Stimulated activated CD4-positive, alpha-beta T cell treated with anti-CD3 and anti-CD28 coated beads, Interleukin-2, amount 100 ng/mL, for 48 hours (primary cell): Measurements from ENCODE around the gene CTDSP2.

Source experiments
- DNase-seq, 2 donors: peaks; one replicate each; pipeline ENCODE4 v3.0.0-alpha.2; 2020

The CTDSP2 gene

GRCh38 chr12:57813111-57813970 lies 33.2 kb downstream of the CTDSP2 start:
- no peak for DNase-seq

DNA sequence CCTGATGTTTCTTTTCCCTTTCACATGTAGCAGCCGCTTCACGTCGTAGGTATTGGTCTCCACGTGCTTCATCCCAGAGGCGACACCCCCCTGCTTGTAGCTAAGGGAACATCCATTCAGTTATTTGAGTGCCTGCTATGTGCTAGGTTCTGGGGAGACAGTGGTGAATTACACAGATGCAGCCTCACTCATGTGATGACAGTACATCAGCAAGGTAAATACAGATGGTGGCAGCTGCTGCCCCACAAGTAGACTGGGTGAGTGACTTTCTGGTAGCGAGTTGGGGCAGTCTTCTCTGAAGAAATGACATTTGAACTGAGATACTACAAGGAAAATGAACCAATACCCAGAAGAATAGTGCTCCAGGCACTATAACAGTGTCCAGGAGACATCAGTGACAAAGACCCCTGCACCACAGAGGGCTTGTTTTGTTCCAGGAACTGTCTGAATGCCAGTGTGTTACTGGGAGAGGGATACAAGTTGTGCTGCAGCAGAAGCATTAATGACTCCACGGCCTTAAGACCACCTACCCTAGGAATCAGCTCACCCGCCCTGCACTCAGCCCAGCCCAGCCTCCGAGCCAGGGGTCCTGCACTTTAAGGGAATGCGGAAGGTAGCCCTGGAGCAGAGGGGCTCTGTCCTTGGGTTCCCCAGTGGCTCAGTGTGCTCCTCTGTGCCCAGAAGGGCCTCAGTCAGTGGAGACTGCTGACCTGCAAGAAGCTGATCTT lies 35.3 kb downstream of the CTDSP2 start:
- DNase-seq = no peak

- no peak for DNase-seq
Measured at GRCh38 chr12:57810450-57810849, 36.1 kb downstream of the CTDSP2 start.

GRCh38 chr12:57809425-57809824 lies 37.1 kb downstream of the CTDSP2 start:
- no peak for DNase-seq

GRCh38 chr12:57808351-57808750 lies 38.2 kb downstream of the CTDSP2 start:
- no peak for DNase-seq

DNA sequence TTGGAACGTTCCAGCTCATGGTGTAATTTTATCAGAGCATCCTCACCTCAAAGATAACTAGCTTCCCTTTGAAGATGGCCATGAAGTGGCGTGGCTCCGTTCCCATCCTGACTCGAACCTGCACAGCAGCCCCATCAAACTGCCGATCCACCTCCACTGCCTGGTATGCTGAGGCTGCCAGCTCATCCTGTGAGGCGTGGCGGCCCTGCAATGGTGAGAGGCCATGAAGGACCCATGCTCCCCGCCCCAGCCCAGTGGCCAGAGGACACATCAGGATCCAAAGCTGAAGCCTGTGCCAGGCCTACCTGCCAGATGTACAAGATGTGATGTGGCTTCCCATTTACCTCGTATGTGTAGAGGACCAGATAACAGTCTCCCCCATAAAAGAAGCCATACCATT lies 39.2 kb downstream of the CTDSP2 start:
- no peak for DNase-seq

DNA sequence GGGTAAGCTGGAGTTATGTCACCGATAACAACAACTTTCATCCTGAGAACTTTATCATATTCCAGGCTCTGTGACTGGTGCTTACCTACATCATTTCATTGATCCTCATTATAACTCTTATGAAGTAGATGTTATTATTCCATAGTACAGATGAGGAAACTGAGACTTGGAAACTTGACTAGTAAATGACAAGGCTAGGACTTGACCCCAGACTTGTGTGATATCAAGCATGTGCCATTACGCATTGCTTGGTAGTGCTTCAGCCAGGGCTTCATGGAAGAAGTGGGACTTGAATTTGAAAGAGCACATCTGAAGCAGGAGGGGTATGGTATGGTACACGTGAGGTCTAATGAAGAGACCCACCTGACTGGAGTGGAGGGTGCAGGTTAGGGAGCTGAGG lies 39.9 kb downstream of the CTDSP2 start:
- DNase-seq = no peak

GRCh38 chr12:57803319-57803893 lies 43.1 kb downstream of the CTDSP2 start:
- DNase-seq = peak; percentile 8 to 13

GRCh38 chr12:57802607-57803006 lies 43.9 kb downstream of the CTDSP2 start:
- DNase-seq = no peak

DNA sequence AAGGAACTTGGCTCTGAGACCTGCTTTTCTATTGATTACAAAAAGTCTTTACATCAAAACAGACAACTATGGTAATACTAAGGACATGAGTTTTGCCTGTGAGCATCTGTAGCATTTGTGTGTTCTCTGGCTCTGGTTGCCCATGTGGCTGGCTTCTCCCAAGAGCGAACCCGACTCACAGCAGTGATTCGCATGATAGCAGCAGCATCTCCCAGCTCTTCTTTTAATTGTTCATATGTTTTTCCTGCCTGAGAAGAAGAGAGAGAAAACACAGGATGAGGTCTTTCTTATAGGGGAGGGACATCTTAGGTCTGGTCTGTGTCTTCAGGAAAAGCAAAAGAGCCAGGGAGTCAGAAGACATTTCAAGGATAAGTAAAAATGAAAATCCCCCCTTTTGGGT lies 45.6 kb downstream of the CTDSP2 start:
- DNase-seq = no peak

GRCh38 chr12:57797933-57798332 lies 48.6 kb downstream of the CTDSP2 start:
- no peak for DNase-seq

DNA sequence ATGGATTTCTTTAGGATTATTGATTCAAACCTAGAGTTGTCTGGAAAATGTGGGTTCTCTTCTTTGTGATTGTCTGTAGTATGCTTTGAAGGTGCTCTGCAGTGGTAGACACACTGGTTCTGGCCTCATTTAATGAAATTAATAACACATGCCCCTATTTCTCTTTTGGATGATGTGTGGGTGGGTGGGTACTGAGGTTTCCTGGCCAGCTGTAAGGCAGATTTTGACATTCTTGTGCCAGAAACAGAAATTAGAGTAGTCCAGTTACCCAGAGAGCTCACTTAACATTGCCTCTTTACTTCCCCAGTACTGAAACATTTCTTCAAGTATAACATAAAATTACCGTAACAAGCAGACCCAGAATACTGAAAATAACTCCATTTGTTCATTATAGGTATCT lies 49.5 kb downstream of the CTDSP2 start:
- DNase-seq = no peak

DNA sequence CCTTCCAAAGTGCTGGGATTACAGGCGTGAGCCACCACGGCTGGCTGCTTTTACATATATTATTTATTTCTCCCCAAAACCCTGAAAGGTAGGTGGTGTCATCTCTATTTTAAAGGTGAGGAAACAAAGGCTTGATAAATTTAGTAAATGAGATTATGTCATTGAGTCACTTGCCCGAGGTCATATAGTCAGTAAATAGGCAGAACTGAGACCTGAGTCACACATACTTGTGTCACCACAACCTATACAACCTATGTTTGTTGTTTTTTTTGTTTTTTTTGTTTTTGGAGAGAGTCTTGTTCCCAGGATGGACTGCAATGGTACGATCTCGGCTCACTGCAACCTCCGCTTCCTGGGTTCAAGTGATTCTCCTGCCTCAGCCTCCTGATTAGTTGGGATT lies 51.2 kb downstream of the CTDSP2 start:
- no peak for DNase-seq

DNA sequence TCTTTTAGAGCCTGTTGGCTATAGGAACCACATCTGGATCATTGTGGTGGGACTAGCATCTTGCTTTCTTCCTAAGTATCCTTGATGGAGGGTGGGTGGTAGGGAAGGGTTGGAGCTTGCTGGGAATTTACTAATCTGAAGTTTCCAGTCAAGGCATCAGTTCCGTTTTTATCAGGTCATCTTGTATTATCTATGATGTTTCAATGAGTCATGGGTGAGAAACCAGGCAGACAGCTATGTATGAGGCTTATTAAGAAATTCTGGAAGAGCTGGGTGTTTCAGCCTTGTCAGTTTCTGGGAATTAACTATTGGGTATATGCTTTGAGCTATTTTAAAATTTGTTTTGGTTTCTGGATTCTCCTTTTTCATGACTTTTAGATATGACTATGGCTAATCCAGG lies 52.6 kb downstream of the CTDSP2 start:
- no peak for DNase-seq

GRCh38 chr12:57783861-57784260 lies 62.7 kb downstream of the CTDSP2 start:
- DNase-seq = no peak

- no peak for DNase-seq
Measured at GRCh38 chr12:57783466-57783801, 63.1 kb downstream of the CTDSP2 start.

DNA sequence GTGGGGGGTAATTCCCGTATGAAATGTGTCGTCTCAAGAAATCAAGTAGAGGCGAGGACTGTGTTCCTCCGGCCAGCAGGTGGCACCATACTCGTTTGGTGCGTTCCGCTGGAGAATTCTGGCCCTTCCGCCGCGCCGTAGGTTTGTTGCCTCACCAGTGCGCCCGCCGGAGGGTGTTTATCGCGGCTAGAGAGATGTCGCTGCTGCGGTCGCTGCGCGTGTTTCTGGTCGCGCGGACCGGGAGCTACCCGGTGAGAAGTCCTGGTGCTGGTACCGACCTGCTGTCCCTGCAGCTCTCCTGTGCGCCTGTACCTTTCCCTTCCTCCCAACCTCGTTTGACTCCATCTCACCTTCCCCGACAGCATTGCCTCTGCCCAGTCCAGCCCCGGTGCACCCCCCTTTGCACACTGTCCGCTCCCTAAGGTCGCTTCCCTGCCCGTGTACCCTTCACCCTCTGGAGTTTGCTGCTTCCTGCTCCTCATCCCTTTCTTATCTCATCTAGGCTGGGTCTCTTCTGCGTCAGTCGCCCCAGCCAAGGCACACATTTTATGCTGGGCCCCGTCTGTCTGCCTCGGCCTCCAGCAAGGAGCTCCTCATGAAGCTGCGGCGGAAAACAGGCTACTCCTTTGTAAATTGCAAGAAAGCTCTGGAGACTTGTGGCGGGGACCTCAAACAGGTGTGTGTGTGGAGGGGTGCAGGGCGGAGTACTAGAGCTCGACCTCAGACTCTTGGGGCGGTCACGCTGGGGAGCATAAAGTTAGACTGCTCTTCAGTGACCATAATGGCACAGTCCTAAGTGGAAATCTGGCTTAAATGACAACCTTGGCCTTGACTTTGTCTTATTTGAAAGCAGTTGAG lies 63.7 kb downstream of the CTDSP2 start, which contains the start of gene TSFM:
TSFM (plus strand) TSS at position 180 of the 858 bp plus-strand sequence; CDS start at position 195, 15 bp downstream.
- DNase-seq = peak; percentile 97 to 98

DNA sequence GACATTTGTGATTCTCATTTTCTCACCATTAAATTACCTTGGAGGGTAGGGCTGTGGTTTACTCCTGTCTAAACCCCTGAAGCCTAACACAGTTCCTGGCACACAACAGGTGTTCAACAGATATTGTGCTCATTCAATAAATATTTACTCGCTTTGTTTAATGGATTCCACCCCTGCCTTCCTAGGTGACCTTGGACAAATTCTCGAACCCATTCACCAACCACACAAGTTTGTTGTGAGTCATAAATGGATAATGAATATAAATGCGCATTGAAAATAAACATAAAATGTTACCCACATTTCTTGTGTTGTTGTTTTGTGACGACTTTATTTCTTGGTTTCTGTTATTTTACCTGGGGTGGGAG lies 64.3 kb downstream of the CTDSP2 start:
- DNase-seq = no peak

- DNase-seq = no peak
Measured at GRCh38 chr12:57781801-57782200, 64.7 kb downstream of the CTDSP2 start.

- no peak for DNase-seq
Measured at GRCh38 chr12:57781244-57781643, 65.3 kb downstream of the CTDSP2 start.

DNA sequence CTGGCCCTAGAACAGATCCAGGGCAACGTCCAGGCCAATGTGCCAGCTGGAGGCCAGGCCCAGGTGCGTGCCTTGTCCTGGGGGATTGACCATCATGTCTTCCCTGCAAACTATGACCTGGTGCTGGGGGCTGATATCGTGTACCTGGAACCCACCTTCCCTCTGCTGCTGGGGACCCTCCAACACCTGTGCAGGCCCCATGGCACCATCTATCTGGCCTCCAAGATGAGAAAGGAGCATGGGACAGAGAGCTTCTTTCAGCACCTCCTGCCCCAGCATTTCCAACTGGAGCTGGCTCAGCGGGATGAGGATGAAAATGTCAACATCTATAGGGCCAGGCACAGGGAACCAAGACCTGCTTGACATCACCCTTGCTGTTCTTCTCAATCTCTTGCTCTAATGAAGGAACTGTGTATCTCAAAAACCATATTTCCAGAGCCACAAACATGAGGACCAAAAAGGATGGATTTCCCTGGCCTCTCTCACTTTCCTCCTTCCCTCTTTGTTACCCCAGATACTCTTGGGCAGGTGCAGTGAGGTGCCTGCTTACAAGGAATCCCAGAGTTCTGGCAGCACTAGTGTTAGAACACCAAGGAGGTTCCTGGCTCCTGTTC lies 66.1 kb downstream of the CTDSP2 start:
- no peak for DNase-seq

GRCh38 chr12:57779736-57780135 lies 66.8 kb downstream of the CTDSP2 start:
- no peak for DNase-seq

GRCh38 chr12:57777911-57778310 lies 68.6 kb downstream of the CTDSP2 start:
- no peak for DNase-seq
